HEK293 (cell line): ENCODE measurements around the gene SYNE1.
A peak's percentile ranks its signal among the peaks of the same experiment; 100 is the strongest.

ENCODE experiments used
- BCL11A ChIP-seq: fragments of 450-650 bp; formaldehyde crosslinking; IDR thresholded peaks from 2 replicates; pipeline ENCODE4 v1.5.1; 2016; ENCODE audit warnings: low read depth, missing biosample characterization, missing genetic modification characterization
- GLIS1 ChIP-seq: fragments of 450-650 bp; formaldehyde crosslinking; IDR thresholded peaks from 2 replicates; pipeline ENCODE4 v1.5.1; 2016; ENCODE audit warnings: missing biosample characterization, missing genetic modification characterization
- KLF7 ChIP-seq: fragments of 450-650 bp; formaldehyde crosslinking; IDR thresholded peaks from 2 replicates; pipeline ENCODE4 v1.5.1; 2016; ENCODE audit warnings: missing biosample characterization, missing genetic modification characterization, borderline replicate concordance
- OVOL3 ChIP-seq: fragments of 450-650 bp; formaldehyde crosslinking; IDR thresholded peaks from 2 replicates; pipeline ENCODE4 v1.5.1; 2016; ENCODE audit warnings: missing biosample characterization, missing genetic modification characterization
- PRDM10 ChIP-seq: fragments of 450-650 bp; formaldehyde crosslinking; IDR thresholded peaks from 2 replicates; pipeline ENCODE4 v1.5.1; 2016; ENCODE audit warnings: missing biosample characterization, missing genetic modification characterization
- PRDM2 ChIP-seq: fragments of 450-650 bp; formaldehyde crosslinking; IDR thresholded peaks from 2 replicates; pipeline ENCODE4 v1.5.1; 2016; ENCODE audit warnings: missing biosample characterization, missing genetic modification characterization, borderline replicate concordance
- ZBTB20 ChIP-seq: fragments of 450-650 bp; formaldehyde crosslinking; IDR thresholded peaks from 2 replicates; pipeline ENCODE4 v1.5.1; 2016; ENCODE audit warnings: missing biosample characterization, missing genetic modification characterization
- ZNF138 ChIP-seq: fragments of 450-650 bp; formaldehyde crosslinking; IDR thresholded peaks from 2 replicates; pipeline ENCODE4 v1.5.1; 2016; ENCODE audit warnings: missing biosample characterization, missing genetic modification characterization, borderline replicate concordance
- ZNF274 ChIP-seq, 2 experiments: fragments of 200-500 bp in 1 of 2; fragments of 450-650 bp in 1 of 2; sonication (Bioruptor generic) in 1 of 2; formaldehyde crosslinking in 1 of 2; IDR thresholded peaks; 2 replicates each; pipeline versions ENCODE4 v1.5.1 to v1.6.1; 2014 to 2016; ENCODE audit warnings: borderline replicate concordance in 1 of 2, inconsistent platforms in 1 of 2, low read length in 1 of 2, missing biosample characterization in 1 of 2, missing genetic modification characterization in 1 of 2
- ZNF311 ChIP-seq: fragments of 450-650 bp; formaldehyde crosslinking; IDR thresholded peaks from 2 replicates; pipeline ENCODE4 v1.5.1; 2017; ENCODE audit warnings: missing biosample characterization, missing genetic modification characterization, borderline replicate concordance
- ZNF394 ChIP-seq: fragments of 450-650 bp; formaldehyde crosslinking; IDR thresholded peaks from 2 replicates; pipeline ENCODE4 v1.5.1; 2016; ENCODE audit warnings: missing biosample characterization, missing genetic modification characterization, mild to moderate bottlenecking, moderate library complexity, borderline replicate concordance
- ZNF404 ChIP-seq: fragments of 450-650 bp; formaldehyde crosslinking; IDR thresholded peaks from 2 replicates; pipeline ENCODE4 v1.5.1; 2017; ENCODE audit warnings: missing biosample characterization, missing genetic modification characterization
- ZNF433 ChIP-seq: fragments of 450-650 bp; formaldehyde crosslinking; IDR thresholded peaks from 2 replicates; pipeline ENCODE4 v1.5.1; 2016; ENCODE audit warnings: missing biosample characterization, missing genetic modification characterization, low read depth
- ZNF449 ChIP-seq: fragments of 450-650 bp; formaldehyde crosslinking; IDR thresholded peaks from 2 replicates; pipeline ENCODE4 v1.5.1; 2017; ENCODE audit warnings: missing biosample characterization, mild to moderate bottlenecking, missing genetic modification characterization, moderate library complexity
- ZNF518A ChIP-seq: fragments of 450-650 bp; formaldehyde crosslinking; conservative IDR thresholded peaks from 2 replicates; pipeline ENCODE4 v1.5.1; 2016; ENCODE audit warnings: low read depth, missing biosample characterization, missing genetic modification characterization
- ZNF561 ChIP-seq: fragments of 450-650 bp; IDR thresholded peaks from 2 replicates; pipeline ENCODE4 v1.5.1; 2018; ENCODE audit warnings: missing biosample characterization, missing genetic modification characterization, borderline replicate concordance
- ZNF747 ChIP-seq: fragments of 450-650 bp; formaldehyde crosslinking; IDR thresholded peaks from 2 replicates; pipeline ENCODE4 v1.5.1; 2016; ENCODE audit warnings: missing biosample characterization, missing genetic modification characterization
- ZNF776 ChIP-seq: fragments of 450-650 bp; formaldehyde crosslinking; IDR thresholded peaks from 2 replicates; pipeline ENCODE4 v1.5.0; 2017; ENCODE audit warnings: missing biosample characterization, missing genetic modification characterization, borderline replicate concordance
- TF ChIP-seq, protein P1 (sequence below): fragments of 450-650 bp; formaldehyde crosslinking; IDR thresholded peaks from 2 replicates; pipeline ENCODE4 v1.5.1; 2016; ENCODE audit warnings: missing biosample characterization, missing genetic modification characterization

Gene SYNE1

GRCh38 chr6:152096863-152097496 lies 540.2 kb downstream of the SYNE1 start (continued):
- TF ChIP-seq PRDM2 (tag by site-specific recombination) = no peak
- TF ChIP-seq OVOL3 = no peak
- peak; percentile 28; the same call in 1 of the 2 replicates for TF ChIP-seq ZNF449 (tag by site-specific recombination)
- peak; percentile 15; the same call in 1 of the 2 replicates for TF ChIP-seq ZNF394
- TF ChIP-seq ZNF776 = no peak
- peak; percentile 66; the same call in 1 of the 2 replicates for TF ChIP-seq GLIS1 (tag by site-specific recombination)
- TF ChIP-seq ZNF518A (tag by site-specific recombination) = no peak
- no peak for TF ChIP-seq ZNF404 (tag by site-specific recombination)
- TF ChIP-seq ZBTB20 (tag by site-specific recombination) = no peak
- TF ChIP-seq ZNF433 = no peak
- no peak for TF ChIP-seq BCL11A (tag by site-specific recombination)
- no peak for TF ChIP-seq ZNF747
- TF ChIP-seq ZNF311 (tag by site-specific recombination) = no peak
- no peak for TF ChIP-seq ZNF274 (IDR thresholded peaks at IDR 0.05; ENCODE audit: low read length)
- no peak for TF ChIP-seq ZNF274 (tag by site-specific recombination; IDR thresholded peaks at IDR 0.05; ENCODE audit: borderline replicate concordance)
- no peak for TF ChIP-seq KLF7 (tag by site-specific recombination)
- 0 out of 2 replicates have a peak, but pooled peaks have one; percentile 28 for TF ChIP-seq PRDM10 (tag by site-specific recombination)
- TF ChIP-seq ZNF138 = no peak
- TF ChIP-seq, protein P1, sequence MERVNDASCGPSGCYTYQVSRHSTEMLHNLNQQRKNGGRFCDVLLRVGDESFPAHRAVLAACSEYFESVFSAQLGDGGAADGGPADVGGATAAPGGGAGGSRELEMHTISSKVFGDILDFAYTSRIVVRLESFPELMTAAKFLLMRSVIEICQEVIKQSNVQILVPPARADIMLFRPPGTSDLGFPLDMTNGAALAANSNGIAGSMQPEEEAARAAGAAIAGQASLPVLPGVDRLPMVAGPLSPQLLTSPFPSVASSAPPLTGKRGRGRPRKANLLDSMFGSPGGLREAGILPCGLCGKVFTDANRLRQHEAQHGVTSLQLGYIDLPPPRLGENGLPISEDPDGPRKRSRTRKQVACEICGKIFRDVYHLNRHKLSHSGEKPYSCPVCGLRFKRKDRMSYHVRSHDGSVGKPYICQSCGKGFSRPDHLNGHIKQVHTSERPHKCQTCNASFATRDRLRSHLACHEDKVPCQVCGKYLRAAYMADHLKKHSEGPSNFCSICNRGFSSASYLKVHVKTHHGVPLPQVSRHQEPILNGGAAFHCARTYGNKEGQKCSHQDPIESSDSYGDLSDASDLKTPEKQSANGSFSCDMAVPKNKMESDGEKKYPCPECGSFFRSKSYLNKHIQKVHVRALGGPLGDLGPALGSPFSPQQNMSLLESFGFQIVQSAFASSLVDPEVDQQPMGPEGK (tag by site-specific recombination) = no peak
- TF ChIP-seq ZNF561 (tag by site-specific recombination) = no peak
